ENCODE measurements around the gene SLC25A21.

- TF ChIP-seq POLR2A (IDR thresholded peaks at IDR 0.05; ENCODE audit: low read length) (no peak), GATA1 (IDR thresholded peaks at IDR 0.05; ENCODE audit: low read depth, low read length) (no peak)
Observed at GRCh38 chr14:37047226-37047625, 125.2 kb downstream of the SLC25A21 start.
